B cell (primary cell): ENCODE results near the gene BMP2K. TPM values are rescaled to one million over a fixed set of nuclear protein-coding genes. Genes with fewer than 3 reads are reported as not detected.
"Not testable (repeated sequence)": the region's sequence is repeated elsewhere in the genome, so short reads cannot be mapped to it uniquely, and the experiment has no call there.

ENCODE experiments used
- ATAC-seq: fragments of 200-7000 bp; cut with Tn5 transposase; one replicate; pipeline ENCODE4 v1.10.0; 2021; ENCODE audit warnings: low read depth, mild to moderate bottlenecking, moderate number of reproducible peaks, moderate library complexity
- CTCF ChIA-PET: fragments of 350-600 bp; sonication (Branson Sonifier 250); formaldehyde crosslinking; loops from one replicate; lab custom pipeline; 2021; ENCODE audit warnings: antibody characterized with exemption, inconsistent platforms; lab: Charles Lee
- POLR2A ChIA-PET: fragments of 350-600 bp; sonication (Branson Sonifier 250); formaldehyde crosslinking; loops from one replicate; lab custom pipeline; 2021; ENCODE audit warnings: antibody characterized with exemption; lab: Charles Lee
- DNase-seq: peaks from one replicate; pipeline ENCODE4 v3.0.0; 2013
- H2AFZ ChIP-seq: 2 replicates; pipeline ENCODE4 v1.6.1; 2012; ENCODE audit warnings: mild to moderate bottlenecking, low read depth, low read length; ENCODE audit not compliant: insufficient read depth, poor library complexity, severe bottlenecking
- H3K27ac ChIP-seq, 2 donors: 1 replicate in 1 of 2; 2 replicates in 1 of 2; pipeline ENCODE4 v1.5.1; 2012 to 2013; ENCODE audit warnings: low read length in 2 of 2, mild to moderate bottlenecking in 2 of 2, moderate library complexity in 1 of 2
- H3K27me3 ChIP-seq, 4 experiments: fragments of 200-600 bp in 1 of 4; sonication (generic) in 1 of 4; replicated peaks in 1 of 4; 1 replicate in 2 of 4; 2 replicates in 2 of 4; pipeline versions ENCODE4 v1.6.1 to v1.7.0; 2013 to 2016; ENCODE audit warnings: low read length in 3 of 4, mild to moderate bottlenecking in 2 of 4, mixed read lengths in 1 of 4, moderate library complexity in 1 of 4; ENCODE audit not compliant: insufficient read depth in 4 of 4, control insufficient read depth in 3 of 4; ENCODE audit errors: control extremely low read depth in 1 of 4
- H3K36me3 ChIP-seq, 2 experiments: replicated peaks in 1 of 2; 1 replicate in 1 of 2; 2 replicates in 1 of 2; pipeline versions ENCODE4 v1.6.1 to v1.7.1; 2013; ENCODE audit warnings: low read length in 1 of 2; ENCODE audit not compliant: insufficient read depth in 2 of 2, control insufficient read depth in 1 of 2; ENCODE audit errors: control extremely low read depth in 1 of 2, extremely low read depth in 1 of 2
- H3K4me1 ChIP-seq, 2 donors: fragments of 200-600 bp in 1 of 2; sonication (generic) in 1 of 2; 1 replicate in 1 of 2; 2 replicates in 1 of 2; pipeline versions ENCODE4 v1.5.1 to v1.6.1; 2013 to 2017; ENCODE audit warnings: low read length in 2 of 2; ENCODE audit not compliant: control insufficient read depth in 2 of 2, insufficient read depth in 2 of 2
- H3K4me2 ChIP-seq: replicated peaks from 2 replicates; pipeline ENCODE3; 2012; ENCODE audit warnings: mild to moderate bottlenecking, low read depth, low read length; ENCODE audit not compliant: poor library complexity, severe bottlenecking
- H3K4me3 ChIP-seq, 5 experiments: fragments of 200-600 bp in 1 of 5; sonication (generic) in 1 of 5; 1 replicate in 3 of 5; 2 replicates in 2 of 5; pipeline versions ENCODE4 v1.5.1 to v1.7.0; 2011 to 2016; ENCODE audit warnings: low read length in 4 of 5, mild to moderate bottlenecking in 4 of 5, low read depth in 2 of 5, control low read depth in 1 of 5, moderate library complexity in 1 of 5; ENCODE audit not compliant: insufficient read depth in 1 of 5; ENCODE audit errors: control extremely low read depth in 1 of 5, extremely low read depth in 1 of 5
- H3K79me2 ChIP-seq: fragments of 200-600 bp; sonication (generic); one replicate; pipeline ENCODE4 v1.6.0; 2016; ENCODE audit warnings: low read length; ENCODE audit not compliant: control insufficient read depth, insufficient read depth
- H3K9ac ChIP-seq: fragments of 200-600 bp; sonication (generic); 2 replicates; pipeline ENCODE4 v1.6.1; 2017; ENCODE audit warnings: mild to moderate bottlenecking, low read length, moderate library complexity
- H3K9me3 ChIP-seq, 3 donors: one replicate each; pipeline versions ENCODE4 v1.6.1 to v1.7.1; 2013; ENCODE audit warnings: low read length in 2 of 3; ENCODE audit not compliant: control insufficient read depth in 2 of 3, insufficient read depth in 1 of 3; ENCODE audit errors: control extremely low read depth in 1 of 3
- H4K20me1 ChIP-seq: 2 replicates; pipeline ENCODE4 v1.6.0; 2012; ENCODE audit warnings: mild to moderate bottlenecking, low read length; ENCODE audit not compliant: insufficient read depth, control insufficient read depth, poor library complexity, severe bottlenecking
- H3K27ac Mint-ChIP-seq: one replicate; pipeline ENCODE4 v1.8.0; 2021; ENCODE audit warnings: mixed read lengths
- H3K27me3 Mint-ChIP-seq: one replicate; pipeline ENCODE4 v1.8.0; 2021; ENCODE audit warnings: mixed read lengths
- H3K4me1 Mint-ChIP-seq: one replicate; pipeline ENCODE4 v1.8.0; 2021; ENCODE audit warnings: mixed read lengths
- H3K4me3 Mint-ChIP-seq: one replicate; pipeline ENCODE4 v1.8.0; 2021; ENCODE audit warnings: mixed read lengths
- H3K9me3 Mint-ChIP-seq: one replicate; pipeline ENCODE4 v1.8.0; 2022; ENCODE audit warnings: mixed read lengths; ENCODE audit not compliant: insufficient read depth
- EZH2 ChIP-seq: IDR thresholded peaks from 2 replicates; pipeline ENCODE4 v1.6.1; 2012; ENCODE audit warnings: borderline replicate concordance, low read depth, mild to moderate bottlenecking, moderate library complexity, low read length; ENCODE audit not compliant: insufficient read depth, poor library complexity, severe bottlenecking
- WGBS: methylation state at CpG from one replicate; pipeline ENCODE4 v1.1.5; 2013; ENCODE audit warnings: missing lambda C conversion rate; ENCODE audit not compliant: insufficient coverage; 5-methylcytosine and 5-hydroxymethylcytosine counted together
- intact Hi-C: fragments of 100-400 bp; cut with micrococcal nuclease; formaldehyde crosslinking; loops from one replicate; pipeline ENCODE4 v1.10.0; 2022
- polyA plus RNA-seq: library from polyadenylated mRNA; depleted of rRNA; stranded (reverse); fragments of >200 nt; gene quantifications from 2 replicates; pipeline ENCODE4 v1.2.3, GENCODE V29; 2012
- total RNA-seq, 2 donors: library from RNA; stranded (reverse); fragments of 120-200 nt in 1 of 2; gene quantifications; 1 replicate in 1 of 2; 2 replicates in 1 of 2; pipeline versions ENCODE4 v1.2.3 to v1.2.4, GENCODE V29; 2013 to 2022
- TF ChIP-seq, protein P1 (sequence below): fragments of 200-600 bp; IDR thresholded peaks from one replicate; pipeline ENCODE4 v1.8.0; 2022; ENCODE audit warnings: antibody characterized with exemption, mild to moderate bottlenecking

The BMP2K gene
- total and polyA plus RNA-seq, 2 donors (not counting 1 experiment from before 2014, with no cell fraction given) = 59.1 to 117 TPM

DNA sequence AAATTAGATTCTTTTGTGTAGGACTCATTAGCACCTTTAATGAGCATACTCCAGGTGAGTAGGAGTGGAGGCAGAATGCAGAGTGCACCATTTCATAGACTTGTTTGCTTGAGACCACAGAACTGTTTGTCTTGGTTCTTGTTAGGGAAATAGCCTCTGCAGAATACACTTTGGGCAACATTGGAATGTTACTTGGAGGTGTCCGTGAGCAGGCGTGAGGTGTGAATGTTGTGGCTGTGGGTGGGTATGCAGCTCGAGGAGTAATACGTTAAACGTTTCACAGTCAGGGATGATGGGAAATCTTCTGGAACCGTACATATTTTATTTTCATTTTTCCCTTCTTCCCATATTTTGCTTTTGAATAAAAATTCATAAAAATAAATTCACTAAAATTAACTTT lies 131.5 kb downstream of the BMP2K start:
- Histone ChIP-seq H3K27ac (no peak overlapping the region), H4K20me1 (no peaks in the 10 kb centered on the region), H2AFZ (no peak overlapping the region), H3K4me2 (no peak overlapping the region), H3K4me1 (no peaks in the 10 kb centered on the region), H3K27me3 (no peaks in the 10 kb centered on the region), H3K9me3 (no peaks in the 10 kb centered on the region), H3K79me2 (no peaks in the 10 kb centered on the region), H3K36me3 (peaks cover 2 to 20% of the 10 kb centered on the region in 2 experiments), H3K9ac (no peak overlapping the region), H3K4me3 (no peak overlapping the region)
- Mint-ChIP-seq H3K9me3 (no peaks in the 10 kb centered on the region), H3K4me1 (no peaks in the 10 kb centered on the region), H3K4me3 (no peak overlapping the region), H3K27ac (no peak overlapping the region), H3K27me3 (no peaks in the 10 kb centered on the region)
- ATAC-seq = no peak
- ChIA-PET POLR2A (no interaction called here), CTCF (no interaction called here)
- WGBS = no CpG with 5 or more reads among the region's 6 CpGs
- intact Hi-C loops = no loop called here
- TF ChIP-seq, protein P1, sequence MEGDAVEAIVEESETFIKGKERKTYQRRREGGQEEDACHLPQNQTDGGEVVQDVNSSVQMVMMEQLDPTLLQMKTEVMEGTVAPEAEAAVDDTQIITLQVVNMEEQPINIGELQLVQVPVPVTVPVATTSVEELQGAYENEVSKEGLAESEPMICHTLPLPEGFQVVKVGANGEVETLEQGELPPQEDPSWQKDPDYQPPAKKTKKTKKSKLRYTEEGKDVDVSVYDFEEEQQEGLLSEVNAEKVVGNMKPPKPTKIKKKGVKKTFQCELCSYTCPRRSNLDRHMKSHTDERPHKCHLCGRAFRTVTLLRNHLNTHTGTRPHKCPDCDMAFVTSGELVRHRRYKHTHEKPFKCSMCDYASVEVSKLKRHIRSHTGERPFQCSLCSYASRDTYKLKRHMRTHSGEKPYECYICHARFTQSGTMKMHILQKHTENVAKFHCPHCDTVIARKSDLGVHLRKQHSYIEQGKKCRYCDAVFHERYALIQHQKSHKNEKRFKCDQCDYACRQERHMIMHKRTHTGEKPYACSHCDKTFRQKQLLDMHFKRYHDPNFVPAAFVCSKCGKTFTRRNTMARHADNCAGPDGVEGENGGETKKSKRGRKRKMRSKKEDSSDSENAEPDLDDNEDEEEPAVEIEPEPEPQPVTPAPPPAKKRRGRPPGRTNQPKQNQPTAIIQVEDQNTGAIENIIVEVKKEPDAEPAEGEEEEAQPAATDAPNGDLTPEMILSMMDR = no peak
- no peak for TF ChIP-seq EZH2
- DNase-seq = no peak

DNA sequence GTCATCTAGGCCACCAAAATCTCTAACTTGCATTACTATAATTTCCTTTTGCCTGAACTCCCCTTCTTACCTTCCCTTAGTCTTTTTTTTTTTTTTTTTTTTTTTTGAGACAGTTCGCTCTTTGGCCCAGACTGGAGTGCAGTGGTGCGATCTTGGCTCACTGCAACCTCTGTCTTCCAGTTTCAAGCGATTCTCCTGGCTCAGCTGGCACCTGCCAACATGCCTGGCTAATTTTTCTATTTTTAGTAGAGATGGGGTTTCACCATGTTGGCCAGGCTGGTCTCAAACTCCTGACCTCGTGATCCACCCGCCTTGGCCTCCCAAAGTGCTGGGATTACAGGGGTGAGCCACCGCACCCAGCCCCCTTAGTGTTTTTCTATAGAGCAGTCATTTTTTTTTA lies 132.8 kb downstream of the BMP2K start:
- DNase-seq, H3K27me3 Mint-ChIP-seq, H3K9me3 Mint-ChIP-seq, CTCF ChIA-PET, H3K4me2 ChIP-seq, H4K20me1 ChIP-seq, ATAC-seq, H3K9me3 ChIP-seq, intact Hi-C loops, H3K79me2 ChIP-seq, H3K4me1 Mint-ChIP-seq, H3K27ac ChIP-seq, H3K9ac ChIP-seq, H3K27me3 ChIP-seq, H3K4me3 ChIP-seq, H3K4me3 Mint-ChIP-seq, H2AFZ ChIP-seq, H3K4me1 ChIP-seq, POLR2A ChIA-PET, H3K27ac Mint-ChIP-seq: not testable (repeated sequence)
- 100% methylated on average over 2 of the region's 6 CpGs for WGBS
- peaks cover 2 to 20% of the 10 kb centered on the region in 2 experiments for H3K36me3 ChIP-seq
